Measurements from ENCODE around the gene ARID3C.
A peak's percentile ranks its signal among the peaks of the same experiment; 100 is the strongest.

The ARID3C gene

DNA sequence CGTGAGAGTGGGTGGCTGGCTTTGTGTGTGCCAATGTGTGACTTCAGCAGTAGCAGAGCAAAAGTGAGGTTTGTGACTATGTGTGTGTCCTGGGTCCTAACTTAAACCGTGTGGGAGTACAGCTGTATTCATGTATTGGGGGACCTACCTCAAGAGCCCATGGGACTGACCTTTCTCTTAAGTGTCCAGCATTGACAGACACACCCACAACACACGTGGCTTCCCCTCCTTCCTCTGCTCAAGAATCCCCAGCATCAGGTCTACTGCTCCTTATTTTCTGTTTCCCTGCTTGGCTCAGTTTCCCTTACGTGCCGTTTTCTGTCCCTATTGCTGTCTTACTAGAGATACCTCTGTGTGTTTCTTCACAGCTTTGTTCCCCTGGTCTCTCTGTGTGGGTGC, 23.7 kb upstream of the ARID3C start:
- H3K27me3 ChIP-seq (ENCODE audit: control insufficient read depth, insufficient read depth, low read length, poor library complexity, severe bottlenecking): no peaks in the 10 kb centered on the region
- H3K9me3 ChIP-seq (ENCODE audit: control insufficient read depth, low read length): no peaks in the 10 kb centered on the region
- H3K27ac ChIP-seq (ENCODE audit: insufficient read depth, low read depth, low read length, poor library complexity, severe bottlenecking): no peak overlapping the region
- 76 to 77% methylated on average over 5 of the region's 5 CpGs for WGBS, 2 experiments
- H3K36me3 ChIP-seq (ENCODE audit: control insufficient read depth, insufficient read depth, low read length): peaks cover 7% of the 10 kb centered on the region
- no peak overlapping the region for H3K4me3 ChIP-seq (ENCODE audit: insufficient read depth, low read depth, low read length)
- H3K4me1 ChIP-seq (ENCODE audit: control insufficient read depth, insufficient read depth, low read length): peaks cover 41% of the 10 kb centered on the region

DNA sequence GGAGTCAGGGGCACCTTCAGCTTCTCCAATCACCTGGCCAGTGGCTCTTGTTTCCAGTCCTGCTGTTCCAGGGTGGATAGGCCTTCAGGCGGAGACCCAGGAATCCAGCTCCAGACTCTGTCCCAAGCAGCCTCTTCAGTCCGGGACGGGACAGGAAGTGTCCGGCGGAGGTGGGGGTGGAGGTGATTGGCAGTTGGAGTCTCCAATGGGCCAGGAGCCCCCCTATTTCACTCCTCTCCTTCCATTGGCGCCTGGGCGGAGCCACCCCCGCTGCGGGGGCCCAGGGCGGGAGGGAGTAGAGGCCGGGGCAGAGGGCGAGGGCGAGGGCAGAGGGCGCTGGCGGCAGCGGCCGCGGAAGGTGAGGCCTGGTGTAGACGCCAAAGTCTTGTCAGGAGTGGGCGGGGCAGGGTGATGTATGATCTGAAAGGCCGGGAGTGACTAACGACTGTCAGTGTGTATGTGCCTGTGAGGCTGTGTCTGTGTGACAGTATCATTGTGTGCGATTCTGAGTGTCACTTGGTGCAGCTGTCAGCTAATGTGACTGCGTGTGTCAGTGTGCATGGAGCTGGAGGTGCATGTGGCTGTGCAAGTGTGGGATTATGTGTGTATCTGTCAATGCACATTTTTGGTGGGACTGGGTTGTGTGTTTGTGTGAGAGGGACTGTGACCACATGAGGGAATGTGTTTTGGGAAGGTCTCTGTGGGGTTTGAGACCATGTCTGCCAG, 23.2 kb upstream of the ARID3C start, which contains the start of gene IL11RA:
TSS of gene IL11RA (plus strand) at position 310 of the 726 bp plus-strand sequence. CDS start 3,033 bp downstream, outside the sequence.
- no peaks in the 10 kb centered on the region for H3K9me3 ChIP-seq (ENCODE audit: control insufficient read depth, low read length)
- peaks cover 46% of the 10 kb centered on the region for H3K4me1 ChIP-seq (ENCODE audit: control insufficient read depth, insufficient read depth, low read length)
- no peaks in the 10 kb centered on the region for H3K27me3 ChIP-seq (ENCODE audit: control insufficient read depth, insufficient read depth, low read length, poor library complexity, severe bottlenecking)
- H3K27ac ChIP-seq (ENCODE audit: insufficient read depth, low read depth, low read length, poor library complexity, severe bottlenecking): no peak within 1 kb of the TSS
- peak within 1 kb of the TSS; percentile 30 for H3K4me3 ChIP-seq (ENCODE audit: insufficient read depth, low read depth, low read length)
- WGBS, 2 experiments: 5 to 6% methylated on average over 23 to 24 of the region's 24 CpGs
- peaks cover 7% of the 10 kb centered on the region for H3K36me3 ChIP-seq (ENCODE audit: control insufficient read depth, insufficient read depth, low read length)

DNA sequence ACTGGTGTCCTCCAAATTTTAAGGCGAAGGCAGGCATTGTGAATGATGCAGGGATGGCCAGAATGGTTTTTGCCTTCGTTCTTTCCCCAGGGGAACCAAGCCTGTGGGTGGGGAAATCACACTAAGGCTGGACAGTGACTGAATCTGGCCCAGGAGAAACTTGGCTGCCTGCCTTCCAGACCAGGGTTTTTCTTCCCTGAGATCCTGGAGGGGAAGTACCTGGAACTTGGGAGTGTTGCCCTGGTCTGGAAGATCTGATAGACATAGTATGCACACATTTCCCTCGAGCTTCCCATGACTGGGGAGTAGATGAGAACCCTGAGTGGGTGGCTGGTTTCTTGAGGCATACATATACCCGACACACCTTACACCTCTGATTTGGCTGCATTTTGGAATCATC, 22.5 kb upstream of the ARID3C start:
- 87 to 89% methylated on average over 4 of the region's 4 CpGs for WGBS, 2 experiments
- Histone ChIP-seq H3K36me3 (ENCODE audit: control insufficient read depth, insufficient read depth, low read length) (peaks cover 7% of the 10 kb centered on the region), H3K27ac (ENCODE audit: insufficient read depth, low read depth, low read length, poor library complexity, severe bottlenecking) (no peak overlapping the region), H3K4me3 (ENCODE audit: insufficient read depth, low read depth, low read length) (peak overlapping the region; percentile 30), H3K27me3 (ENCODE audit: control insufficient read depth, insufficient read depth, low read length, poor library complexity, severe bottlenecking) (no peaks in the 10 kb centered on the region), H3K9me3 (ENCODE audit: control insufficient read depth, low read length) (no peaks in the 10 kb centered on the region), H3K4me1 (ENCODE audit: control insufficient read depth, insufficient read depth, low read length) (peaks cover 47% of the 10 kb centered on the region)

DNA sequence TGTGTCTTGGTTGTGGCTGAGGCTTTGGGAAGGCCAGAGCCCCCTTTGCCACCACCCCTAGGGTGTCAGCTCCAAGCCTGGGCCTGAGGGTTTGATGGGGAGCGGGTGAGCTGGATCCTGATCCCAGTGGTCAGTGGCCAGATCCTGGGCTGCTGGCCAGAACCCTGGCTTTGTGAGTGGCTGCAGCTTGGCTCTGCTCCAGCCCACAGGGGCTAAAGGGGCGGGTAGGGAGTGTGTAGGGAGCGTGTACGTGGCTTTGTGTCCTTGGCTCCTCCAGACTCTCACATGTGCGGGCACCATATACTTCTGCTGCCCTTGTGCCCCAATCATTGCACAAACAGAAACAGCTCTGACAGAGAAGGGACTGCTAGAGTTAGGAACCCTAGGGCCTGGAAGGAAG, 21.9 kb upstream of the ARID3C start:
- Histone ChIP-seq H3K9me3 (ENCODE audit: control insufficient read depth, low read length) (no peaks in the 10 kb centered on the region), H3K4me1 (ENCODE audit: control insufficient read depth, insufficient read depth, low read length) (peaks cover 51% of the 10 kb centered on the region), H3K4me3 (ENCODE audit: insufficient read depth, low read depth, low read length) (no peak overlapping the region), H3K27me3 (ENCODE audit: control insufficient read depth, insufficient read depth, low read length, poor library complexity, severe bottlenecking) (no peaks in the 10 kb centered on the region), H3K36me3 (ENCODE audit: control insufficient read depth, insufficient read depth, low read length) (peaks cover 7% of the 10 kb centered on the region), H3K27ac (ENCODE audit: insufficient read depth, low read depth, low read length, poor library complexity, severe bottlenecking) (no peak overlapping the region)
- WGBS, 2 experiments: 89 to 93% methylated on average over 5 of the region's 5 CpGs

DNA sequence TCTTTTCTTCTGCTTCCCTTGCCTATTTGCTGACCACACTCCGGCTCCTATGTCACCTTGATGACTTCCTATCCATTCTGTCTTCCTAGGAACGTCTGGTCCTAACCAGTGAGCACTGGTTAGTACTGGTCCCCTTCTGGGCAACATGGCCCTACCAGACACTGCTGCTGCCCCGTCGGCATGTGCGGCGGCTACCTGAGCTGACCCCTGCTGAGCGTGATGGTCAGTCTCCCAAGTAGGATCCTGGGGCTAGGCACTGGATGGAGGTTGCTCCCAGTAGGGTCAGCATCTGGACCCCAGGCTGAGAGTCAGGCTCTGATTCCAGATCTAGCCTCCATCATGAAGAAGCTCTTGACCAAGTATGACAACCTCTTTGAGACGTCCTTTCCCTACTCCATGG, 19.8 kb upstream of the ARID3C start:
- H3K27ac ChIP-seq (ENCODE audit: insufficient read depth, low read depth, low read length, poor library complexity, severe bottlenecking): no peak overlapping the region
- no peaks in the 10 kb centered on the region for H3K27me3 ChIP-seq (ENCODE audit: control insufficient read depth, insufficient read depth, low read length, poor library complexity, severe bottlenecking)
- H3K4me3 ChIP-seq (ENCODE audit: insufficient read depth, low read depth, low read length): no peak overlapping the region
- peaks cover 7% of the 10 kb centered on the region for H3K36me3 ChIP-seq (ENCODE audit: control insufficient read depth, insufficient read depth, low read length)
- H3K4me1 ChIP-seq (ENCODE audit: control insufficient read depth, insufficient read depth, low read length): peaks cover 42% of the 10 kb centered on the region
- H3K9me3 ChIP-seq (ENCODE audit: control insufficient read depth, low read length): no peaks in the 10 kb centered on the region
- WGBS, 2 experiments: 94 to 96% methylated on average over 8 of the region's 8 CpGs

DNA sequence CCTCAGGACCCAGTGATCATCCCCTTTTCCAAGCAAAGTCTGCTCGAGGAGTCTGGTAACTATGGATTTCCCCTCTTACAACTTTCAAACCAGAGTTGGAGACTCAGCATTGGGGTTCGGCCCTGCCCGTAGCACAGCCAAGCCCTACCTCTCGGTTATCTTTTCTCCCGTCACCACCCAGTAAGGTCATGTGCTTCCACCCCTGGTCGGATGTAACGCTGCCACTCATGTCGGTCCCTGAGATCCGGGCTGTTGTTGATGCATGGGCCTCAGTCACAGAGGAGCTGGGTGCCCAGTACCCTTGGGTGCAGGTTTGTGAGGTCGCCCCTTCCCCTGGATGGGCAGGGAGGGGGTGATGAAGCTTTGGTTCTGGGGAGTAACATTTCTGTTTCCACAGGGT, 18.8 kb upstream of the ARID3C start:
- H3K9me3 ChIP-seq (ENCODE audit: control insufficient read depth, low read length): no peaks in the 10 kb centered on the region
- H3K27me3 ChIP-seq (ENCODE audit: control insufficient read depth, insufficient read depth, low read length, poor library complexity, severe bottlenecking): no peaks in the 10 kb centered on the region
- 88 to 91% methylated on average over 10 of the region's 10 CpGs for WGBS, 2 experiments
- peak overlapping the region; percentile 49 for H3K4me3 ChIP-seq (ENCODE audit: insufficient read depth, low read depth, low read length)
- H3K27ac ChIP-seq (ENCODE audit: insufficient read depth, low read depth, low read length, poor library complexity, severe bottlenecking): no peak overlapping the region
- peaks cover 32% of the 10 kb centered on the region for H3K4me1 ChIP-seq (ENCODE audit: control insufficient read depth, insufficient read depth, low read length)
- H3K36me3 ChIP-seq (ENCODE audit: control insufficient read depth, insufficient read depth, low read length): peaks cover 7% of the 10 kb centered on the region

DNA sequence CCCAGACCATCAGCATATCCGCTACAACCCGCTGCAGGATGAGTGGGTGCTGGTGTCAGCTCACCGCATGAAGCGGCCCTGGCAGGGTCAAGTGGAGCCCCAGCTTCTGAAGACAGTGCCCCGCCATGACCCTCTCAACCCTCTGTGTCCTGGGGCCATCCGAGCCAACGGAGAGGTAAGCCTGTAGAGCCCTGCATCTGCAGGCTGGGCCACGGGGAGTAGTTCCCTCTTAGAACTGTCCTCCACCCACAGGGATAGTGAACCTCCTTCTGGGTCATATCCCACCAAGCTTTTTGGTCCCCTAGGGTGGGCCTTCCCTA, 18.2 kb upstream of the ARID3C start:
- Histone ChIP-seq H3K27me3 (ENCODE audit: control insufficient read depth, insufficient read depth, low read length, poor library complexity, severe bottlenecking) (no peaks in the 10 kb centered on the region), H3K36me3 (ENCODE audit: control insufficient read depth, insufficient read depth, low read length) (peaks cover 7% of the 10 kb centered on the region), H3K4me3 (ENCODE audit: insufficient read depth, low read depth, low read length) (peak overlapping the region; percentile 49), H3K9me3 (ENCODE audit: control insufficient read depth, low read length) (no peaks in the 10 kb centered on the region), H3K4me1 (ENCODE audit: control insufficient read depth, insufficient read depth, low read length) (peaks cover 26% of the 10 kb centered on the region), H3K27ac (ENCODE audit: insufficient read depth, low read depth, low read length, poor library complexity, severe bottlenecking) (peak overlapping the region; percentile 52)
- 6 to 8% methylated on average over 8 of the region's 8 CpGs for WGBS, 2 experiments

DNA sequence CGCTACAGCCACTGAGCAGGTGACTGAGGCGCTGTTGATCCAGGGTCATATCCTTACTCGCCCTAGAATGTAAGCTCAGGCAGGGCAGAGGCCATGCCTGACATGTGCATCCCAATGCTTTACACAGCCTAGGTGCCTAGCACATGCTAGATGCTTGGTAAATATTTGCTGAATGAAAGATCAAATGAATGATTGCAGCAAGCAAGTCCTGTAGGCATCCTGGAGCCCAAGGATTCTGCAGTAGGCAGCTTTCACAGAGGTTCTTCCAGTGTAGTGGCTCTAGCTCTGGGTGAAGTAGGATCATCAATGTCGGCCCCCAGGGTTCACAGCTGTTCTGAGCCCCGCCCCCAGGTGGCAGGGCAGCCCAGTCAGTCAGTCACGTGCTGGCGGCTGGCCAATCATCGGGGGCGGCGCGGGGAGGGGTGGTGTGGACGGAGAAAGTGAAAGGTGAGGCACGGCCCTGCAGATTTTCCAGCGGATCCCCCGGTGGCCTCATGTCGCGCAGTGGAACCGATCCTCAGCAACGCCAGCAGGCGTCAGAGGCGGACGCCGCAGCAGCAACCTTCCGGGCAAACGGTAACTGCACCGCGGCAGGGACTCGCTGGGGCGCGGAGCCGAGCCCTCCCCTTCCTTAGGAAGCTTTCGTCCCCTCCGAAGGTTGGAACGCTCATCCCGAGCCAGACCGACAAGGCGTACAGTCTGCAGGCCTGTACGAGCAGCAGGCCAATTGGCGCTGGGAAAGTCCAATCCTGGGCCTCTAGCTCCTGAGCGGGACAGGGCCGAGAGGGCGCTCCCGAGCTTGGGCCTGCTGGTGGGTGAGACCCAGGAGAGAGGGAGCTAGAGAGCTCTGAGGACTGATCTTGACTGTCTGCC, 17.6 kb upstream of the ARID3C start, which contains the start of gene GALT:
TSS of gene GALT (plus strand) at position 465 of the 873 bp plus-strand sequence. CDS start at position 495, 30 bp downstream.
- WGBS, 2 experiments: 5 to 6% methylated on average over 43 of the region's 43 CpGs
- H3K27me3 ChIP-seq (ENCODE audit: control insufficient read depth, insufficient read depth, low read length, poor library complexity, severe bottlenecking): no peaks in the 10 kb centered on the region
- no peaks in the 10 kb centered on the region for H3K9me3 ChIP-seq (ENCODE audit: control insufficient read depth, low read length)
- H3K4me3 ChIP-seq (ENCODE audit: insufficient read depth, low read depth, low read length): peak within 1 kb of the TSS; percentile 49
- peak within 1 kb of the TSS; percentile 52 for H3K27ac ChIP-seq (ENCODE audit: insufficient read depth, low read depth, low read length, poor library complexity, severe bottlenecking)
- H3K36me3 ChIP-seq (ENCODE audit: control insufficient read depth, insufficient read depth, low read length): peaks cover 7% of the 10 kb centered on the region
- H3K4me1 ChIP-seq (ENCODE audit: control insufficient read depth, insufficient read depth, low read length): peaks cover 22% of the 10 kb centered on the region

DNA sequence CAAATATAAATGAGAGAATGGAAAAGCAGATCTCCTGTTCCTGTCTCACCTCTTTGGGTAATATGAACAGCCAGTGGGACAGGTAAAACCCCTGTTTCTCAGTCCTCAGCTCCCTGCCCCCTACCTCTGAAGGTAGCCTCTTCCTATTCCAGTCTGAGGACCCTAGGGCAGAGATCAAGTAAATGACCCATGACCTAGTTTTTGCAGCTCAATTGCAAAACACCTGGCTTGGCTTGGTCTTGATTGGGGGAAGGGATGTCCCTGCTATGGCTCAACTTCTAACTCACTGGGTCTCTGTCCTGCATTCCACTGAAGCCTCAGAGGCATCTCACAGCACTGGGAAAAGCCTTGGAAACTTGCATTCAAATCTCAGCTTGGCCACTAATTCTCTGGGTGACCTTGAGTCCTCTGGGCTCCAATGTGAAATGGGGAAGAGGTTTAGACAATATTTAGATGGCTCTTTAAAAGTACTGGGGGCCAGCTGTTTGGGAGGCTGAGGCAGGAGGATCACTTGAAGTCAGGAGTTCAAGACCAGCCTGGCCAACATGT, 16.0 kb upstream of the ARID3C start:
- Histone ChIP-seq H3K27ac (ENCODE audit: insufficient read depth, low read depth, low read length, poor library complexity, severe bottlenecking) (no peak overlapping the region), H3K9me3 (ENCODE audit: control insufficient read depth, low read length) (no peaks in the 10 kb centered on the region), H3K4me3 (ENCODE audit: insufficient read depth, low read depth, low read length) (no peak overlapping the region), H3K4me1 (ENCODE audit: control insufficient read depth, insufficient read depth, low read length) (peaks cover 17% of the 10 kb centered on the region), H3K27me3 (ENCODE audit: control insufficient read depth, insufficient read depth, low read length, poor library complexity, severe bottlenecking) (no peaks in the 10 kb centered on the region), H3K36me3 (ENCODE audit: control insufficient read depth, insufficient read depth, low read length) (peaks cover 7% of the 10 kb centered on the region)

DNA sequence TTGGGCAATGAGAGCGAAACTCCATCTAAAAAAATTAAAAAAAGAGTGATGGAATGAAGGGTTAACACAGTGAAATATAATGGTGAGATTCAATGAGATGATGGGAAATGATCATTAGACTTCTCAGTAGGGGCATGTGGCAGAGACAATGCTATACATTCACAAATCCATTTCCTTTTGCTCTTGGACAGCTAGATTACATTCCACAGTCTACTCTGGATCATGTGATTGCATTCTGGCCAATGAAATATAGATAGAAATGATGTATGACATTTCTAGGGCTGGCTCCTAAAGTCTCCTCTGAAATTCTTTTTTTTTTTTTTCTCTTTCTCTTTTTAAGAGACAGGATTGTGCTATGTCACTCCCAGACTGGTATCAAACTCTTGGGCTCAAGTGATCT, 13.8 kb upstream of the ARID3C start:
- H3K27me3 ChIP-seq (ENCODE audit: control insufficient read depth, insufficient read depth, low read length, poor library complexity, severe bottlenecking): peaks cover 4% of the 10 kb centered on the region
- H3K4me1 ChIP-seq (ENCODE audit: control insufficient read depth, insufficient read depth, low read length): peaks cover 18% of the 10 kb centered on the region
- H3K9me3 ChIP-seq (ENCODE audit: control insufficient read depth, low read length): no peaks in the 10 kb centered on the region
- H3K27ac ChIP-seq (ENCODE audit: insufficient read depth, low read depth, low read length, poor library complexity, severe bottlenecking): no peak overlapping the region
- WGBS, 2 experiments: 83 to 89% methylated on average over 1 of the region's 1 CpG
- H3K4me3 ChIP-seq (ENCODE audit: insufficient read depth, low read depth, low read length): no peak overlapping the region
- no peaks in the 10 kb centered on the region for H3K36me3 ChIP-seq (ENCODE audit: control insufficient read depth, insufficient read depth, low read length)

All from ectodermal cell (in vitro differentiated cells).